Chondrocyte (in vitro differentiated cells): ENCODE data around the gene STXBP4. TPM values are rescaled to one million over a fixed set of nuclear protein-coding genes. Genes with fewer than 3 reads are reported as not detected.

Experiments
- DNase-seq: peaks from one replicate; pipeline ENCODE4 v3.0.0; 2021; ENCODE audit warnings: mixed read lengths, low spot score
- H3K27ac Mint-ChIP-seq: one replicate; pipeline ENCODE4 v1.8.0; 2021; ENCODE audit warnings: mild to moderate bottlenecking, moderate library complexity, mixed read lengths; ENCODE audit not compliant: unreplicated experiment
- H3K27me3 Mint-ChIP-seq: 2 replicates; pipeline ENCODE4 v1.8.0; 2021; ENCODE audit warnings: low read depth, mixed read lengths
- H3K36me3 Mint-ChIP-seq: 2 replicates; pipeline ENCODE4 v1.8.0; 2021; ENCODE audit warnings: low read depth, mixed read lengths
- H3K4me1 Mint-ChIP-seq: 2 replicates; pipeline ENCODE4 v1.8.0; 2021; ENCODE audit warnings: low read depth, mild to moderate bottlenecking, mixed read lengths
- H3K4me3 Mint-ChIP-seq: one replicate; pipeline ENCODE4 v1.8.0; 2021; ENCODE audit warnings: mild to moderate bottlenecking, moderate library complexity, mixed read lengths; ENCODE audit not compliant: unreplicated experiment
- H3K9me3 Mint-ChIP-seq: 2 replicates; pipeline ENCODE4 v1.8.0; 2021; ENCODE audit warnings: low read depth, mixed read lengths
- CTCF ChIP-seq: fragments of 200-600 bp; sonication (generic); IDR thresholded peaks from 2 replicates; pipeline ENCODE4 v1.5.0; 2021; ENCODE audit warnings: antibody characterized with exemption, mild to moderate bottlenecking, moderate library complexity
- total RNA-seq: library from RNA; stranded (reverse); gene quantifications from 3 replicates; pipeline ENCODE4 v1.2.1, GENCODE V29; 2021

The STXBP4 gene
- total RNA-seq, 1 donor from 2014 or later: 11.9 TPM

GRCh38 chr17:54968988-54969332, 395 bp downstream of the STXBP4 start:
- no peaks in the 10 kb centered on the region for H3K27me3 Mint-ChIP-seq
- peaks cover 29% of the 10 kb centered on the region for H3K4me1 Mint-ChIP-seq
- H3K27ac Mint-ChIP-seq: no peak overlapping the region
- no peaks in the 10 kb centered on the region for H3K9me3 Mint-ChIP-seq
- no peak overlapping the region for H3K4me3 Mint-ChIP-seq
- DNase-seq: no peak
- TF ChIP-seq CTCF: no peak
- peaks cover 4% of the 10 kb centered on the region for H3K36me3 Mint-ChIP-seq

GRCh38 chr17:54969658-54970572, 1.4 kb downstream of the STXBP4 start:
- no peak for TF ChIP-seq CTCF
- H3K27me3 Mint-ChIP-seq: no peaks in the 10 kb centered on the region
- DNase-seq: no peak
- H3K27ac Mint-ChIP-seq: no peak overlapping the region
- no peaks in the 10 kb centered on the region for H3K9me3 Mint-ChIP-seq
- peaks cover 29% of the 10 kb centered on the region for H3K4me1 Mint-ChIP-seq
- no peaks in the 10 kb centered on the region for H3K36me3 Mint-ChIP-seq
- H3K4me3 Mint-ChIP-seq: no peak overlapping the region

- Mint-ChIP-seq H3K9me3 (no peaks in the 10 kb centered on the region), H3K36me3 (no peaks in the 10 kb centered on the region), H3K4me1 (peaks cover 25% of the 10 kb centered on the region), H3K27ac (no peak overlapping the region), H3K4me3 (no peak overlapping the region), H3K27me3 (no peaks in the 10 kb centered on the region)
- no peak for TF ChIP-seq CTCF
- DNase-seq: no peak
These were observed 2.6 kb downstream of the STXBP4 start for GRCh38 chr17:54971147-54971546.

- Mint-ChIP-seq H3K4me3 (no peak overlapping the region), H3K27me3 (no peaks in the 10 kb centered on the region), H3K27ac (no peak overlapping the region), H3K36me3 (no peaks in the 10 kb centered on the region), H3K9me3 (no peaks in the 10 kb centered on the region), H3K4me1 (peaks cover 17% of the 10 kb centered on the region)
- TF ChIP-seq CTCF: no peak
- no peak for DNase-seq
These were observed 3.3 kb downstream of the STXBP4 start for GRCh38 chr17:54971901-54972300.

GRCh38 chr17:54972406-54973138, 4.0 kb downstream of the STXBP4 start:
- Mint-ChIP-seq H3K36me3 (no peaks in the 10 kb centered on the region), H3K27me3 (no peaks in the 10 kb centered on the region), H3K9me3 (no peaks in the 10 kb centered on the region), H3K27ac (no peak overlapping the region), H3K4me3 (no peak overlapping the region), H3K4me1 (peaks cover 12% of the 10 kb centered on the region)
- TF ChIP-seq CTCF: no peak
- DNase-seq: no peak
